ENCODE data around the gene ANKRD11.

Gene ANKRD11

DNA sequence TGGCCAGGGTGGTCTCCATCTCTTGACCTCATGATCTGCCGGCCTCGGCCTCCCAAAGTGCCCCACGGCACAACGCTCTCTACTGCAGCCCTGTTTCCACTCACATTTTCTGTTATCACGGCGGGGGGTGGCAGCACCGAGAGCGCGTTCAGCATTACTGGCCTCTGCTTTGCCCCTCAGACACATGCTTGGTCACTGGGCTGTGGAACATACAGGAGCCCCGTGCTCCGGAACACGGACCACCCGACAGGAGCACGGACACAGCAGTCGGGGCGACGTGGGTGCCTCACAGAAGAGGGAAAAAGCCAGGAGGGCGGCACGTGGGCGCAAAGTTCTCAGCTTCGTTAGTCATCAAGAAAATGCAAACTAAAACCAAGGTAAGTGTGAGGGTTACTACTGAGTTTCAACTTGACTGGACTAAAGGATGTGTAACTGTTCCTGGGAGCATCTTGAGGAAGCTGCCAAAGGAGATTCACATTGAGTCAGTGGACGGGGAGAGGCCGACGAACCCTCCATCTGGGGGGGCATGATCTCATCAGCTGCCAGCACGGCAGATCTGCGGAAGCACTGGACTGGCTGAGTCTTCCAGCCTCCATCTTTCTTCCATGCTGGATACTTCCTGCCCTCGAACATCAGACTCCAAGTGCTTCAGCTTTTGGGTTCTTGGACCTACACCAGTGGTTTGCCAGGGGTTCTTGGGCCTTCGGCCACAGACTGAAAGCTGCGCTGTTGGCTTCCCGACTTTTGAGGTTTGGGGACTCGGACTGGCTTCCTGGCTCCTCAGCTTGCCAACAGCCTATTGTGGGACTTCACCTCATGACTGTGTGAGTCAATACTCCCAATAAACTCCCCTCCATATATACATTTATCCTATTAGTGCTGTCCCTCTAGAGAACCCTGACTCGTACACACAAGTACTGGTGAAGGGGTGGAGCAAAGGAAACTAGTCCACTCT lies 166.0 kb downstream of the ANKRD11 start:
- DNase-seq, result no peak

DNA sequence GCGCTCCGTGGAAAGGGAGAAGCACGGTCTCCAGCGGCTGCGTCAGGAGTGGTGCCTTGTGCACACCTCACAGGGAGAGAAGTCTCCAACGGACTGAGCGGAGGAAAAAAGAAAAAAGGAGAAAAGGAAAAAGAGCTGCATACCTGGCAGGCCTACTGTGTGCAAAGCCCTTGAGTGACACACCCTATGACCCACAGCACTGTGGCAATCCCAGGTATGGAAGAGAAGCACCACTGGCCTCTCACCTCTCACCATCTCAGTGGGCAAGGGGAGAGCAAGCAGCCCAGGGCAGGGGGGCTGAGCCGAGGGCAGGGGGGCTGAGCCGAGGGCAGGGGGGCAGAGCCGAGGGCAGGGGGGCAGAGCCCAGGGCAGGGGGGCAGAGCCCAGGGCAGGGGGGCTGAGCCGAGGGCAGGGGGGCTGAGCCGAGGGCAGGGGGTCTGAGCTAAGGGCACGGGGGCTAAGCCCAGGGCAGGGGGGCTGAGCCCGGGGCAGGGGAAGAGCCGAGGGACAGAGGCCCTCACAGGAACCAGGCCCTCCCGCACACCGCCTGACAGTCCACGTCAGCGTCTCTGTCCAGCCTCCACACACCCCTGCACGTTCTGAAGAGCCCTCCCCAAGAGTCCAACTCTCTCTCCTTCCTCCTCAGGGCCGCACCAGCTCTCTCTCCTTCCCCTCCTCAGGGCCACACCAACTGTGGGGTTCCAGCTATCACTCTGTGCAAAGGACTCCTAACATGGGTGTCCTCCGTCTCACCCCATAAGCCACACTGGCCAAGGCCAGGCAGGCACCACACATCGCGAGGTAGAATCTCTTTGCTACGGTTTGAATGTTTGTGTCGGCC lies 167.0 kb downstream of the ANKRD11 start:
- no peak for DNase-seq

DNA sequence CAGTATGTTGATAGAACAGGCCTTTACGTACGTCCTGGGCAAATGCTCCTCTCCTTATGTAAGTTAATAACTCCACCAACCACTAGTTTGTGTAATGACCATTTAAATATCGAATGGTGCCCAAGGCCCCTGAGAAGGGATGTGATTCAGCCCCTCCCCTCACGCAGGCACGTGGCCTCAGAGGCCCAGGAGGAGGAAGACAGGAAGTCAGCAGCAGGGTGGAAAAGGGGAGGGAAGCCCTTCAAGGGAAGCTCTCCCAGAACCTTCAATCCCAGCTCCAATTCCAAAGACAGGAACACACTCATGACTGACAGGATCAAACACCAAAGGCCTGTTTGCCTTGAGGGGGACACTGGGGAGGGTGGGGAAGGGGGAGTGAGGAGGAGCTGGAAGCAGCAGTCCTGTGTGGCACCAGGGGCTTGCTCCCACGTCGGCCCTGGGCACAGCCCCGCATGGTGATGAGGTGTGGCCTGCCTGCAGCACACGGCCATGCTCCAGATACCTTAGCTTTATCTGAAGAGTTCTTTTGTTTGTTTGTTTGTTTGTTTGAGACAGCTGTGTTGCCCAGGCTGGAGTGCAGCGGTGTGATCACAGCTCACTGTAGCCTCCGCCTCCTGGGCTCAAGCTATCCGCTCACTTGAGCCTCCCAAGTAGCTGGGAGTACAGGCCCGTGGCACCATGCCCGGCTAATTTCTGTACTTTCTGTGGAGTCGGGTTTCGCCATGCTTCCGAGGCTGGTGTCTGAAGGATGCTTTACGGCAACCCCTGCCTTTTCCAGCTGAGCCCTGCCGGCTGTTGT lies 167.8 kb downstream of the ANKRD11 start:
- peak; percentile 6 for DNase-seq

DNA sequence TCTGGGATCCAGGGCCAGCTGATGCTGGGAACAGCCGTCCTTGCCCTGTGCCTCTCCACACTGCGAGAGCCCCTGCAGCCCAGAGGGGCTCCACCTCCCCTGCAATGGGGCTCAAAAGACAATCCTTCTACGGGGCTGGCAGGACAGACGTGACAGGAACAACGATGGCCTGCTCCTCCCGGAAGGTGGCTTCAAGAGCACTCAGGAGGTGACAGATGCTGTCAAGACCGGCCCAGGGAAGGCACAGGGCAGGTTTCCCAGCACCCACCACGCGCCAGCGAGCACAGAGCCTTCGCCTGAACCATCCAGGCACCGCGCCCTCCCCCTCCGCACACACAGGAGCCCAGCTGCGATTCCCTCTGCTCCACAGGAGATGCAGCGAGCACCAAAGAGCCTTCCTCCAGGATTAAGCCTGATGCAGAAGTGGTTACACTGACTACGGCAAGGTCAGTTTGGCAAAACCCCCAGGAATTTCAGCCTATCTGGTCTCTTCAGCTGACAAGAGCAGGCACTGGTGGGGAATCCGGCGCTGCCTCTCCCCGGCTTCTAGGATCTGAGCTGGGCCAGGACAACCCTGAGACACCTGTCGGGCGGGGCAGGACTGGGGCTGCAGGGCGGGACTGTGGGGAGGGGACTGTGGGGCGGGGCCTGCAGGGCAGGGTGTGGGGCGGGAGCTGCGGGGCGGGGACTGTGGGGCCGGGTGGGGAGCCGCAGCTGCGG lies 169.4 kb downstream of the ANKRD11 start:
- DNase-seq, result no peak

DNA sequence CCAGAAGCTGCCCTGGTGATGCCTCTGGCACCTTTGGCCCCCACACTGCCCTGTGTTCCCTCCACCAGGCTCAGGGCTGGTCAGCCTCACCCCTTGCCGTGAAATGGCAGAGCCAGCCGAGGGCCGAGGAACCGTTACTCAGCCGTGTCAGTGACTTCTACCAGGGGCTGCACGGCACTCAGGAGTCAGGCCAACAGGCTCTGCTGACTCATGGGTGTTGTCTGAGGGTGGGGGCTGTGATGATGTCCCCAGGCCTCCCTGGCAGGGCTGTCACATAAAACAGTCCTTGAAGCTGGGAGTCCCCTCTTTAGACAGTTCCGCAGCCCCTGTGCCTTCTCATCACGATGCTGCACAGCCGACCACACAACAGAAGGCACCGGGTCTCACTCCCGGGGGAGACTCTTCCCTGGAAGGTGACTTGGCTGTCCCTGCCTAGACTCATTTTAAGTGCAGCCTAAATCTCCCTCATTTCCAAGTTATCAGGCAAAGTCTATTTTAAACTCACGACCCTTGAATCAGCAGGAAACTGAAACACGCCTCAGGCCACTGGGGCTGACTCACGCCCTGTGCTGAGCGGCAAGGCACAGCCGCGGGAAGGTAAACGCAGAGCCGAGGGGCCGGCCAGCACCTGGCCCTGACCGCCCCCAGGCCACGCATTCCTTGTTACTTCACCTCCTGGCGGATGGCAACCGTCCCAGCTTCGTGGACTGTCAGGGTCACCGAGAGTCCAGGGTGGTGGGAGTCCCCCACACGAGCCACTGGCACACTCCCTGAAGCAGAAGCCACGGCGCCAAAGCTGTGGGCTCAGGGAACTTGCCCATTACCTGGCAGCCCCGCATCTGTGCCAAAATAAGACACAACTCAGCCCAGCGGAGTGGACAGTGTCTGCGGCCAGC lies 170.2 kb downstream of the ANKRD11 start:
- DNase-seq, result peak; percentile 33

DNA sequence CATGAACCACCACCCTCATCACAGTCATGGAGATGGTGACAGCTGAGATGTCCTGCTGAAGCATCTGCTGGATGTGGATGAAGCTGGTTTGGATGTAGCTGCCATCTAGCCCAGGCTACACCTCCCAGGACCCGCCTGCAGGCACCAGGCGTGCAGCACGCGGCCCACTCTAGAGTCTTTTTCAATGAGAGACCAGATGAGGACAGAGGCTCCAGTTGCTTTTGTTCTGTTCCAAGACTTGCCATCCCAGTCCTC lies 170.8 kb downstream of the ANKRD11 start:
- DNase-seq, result no peak

DNA sequence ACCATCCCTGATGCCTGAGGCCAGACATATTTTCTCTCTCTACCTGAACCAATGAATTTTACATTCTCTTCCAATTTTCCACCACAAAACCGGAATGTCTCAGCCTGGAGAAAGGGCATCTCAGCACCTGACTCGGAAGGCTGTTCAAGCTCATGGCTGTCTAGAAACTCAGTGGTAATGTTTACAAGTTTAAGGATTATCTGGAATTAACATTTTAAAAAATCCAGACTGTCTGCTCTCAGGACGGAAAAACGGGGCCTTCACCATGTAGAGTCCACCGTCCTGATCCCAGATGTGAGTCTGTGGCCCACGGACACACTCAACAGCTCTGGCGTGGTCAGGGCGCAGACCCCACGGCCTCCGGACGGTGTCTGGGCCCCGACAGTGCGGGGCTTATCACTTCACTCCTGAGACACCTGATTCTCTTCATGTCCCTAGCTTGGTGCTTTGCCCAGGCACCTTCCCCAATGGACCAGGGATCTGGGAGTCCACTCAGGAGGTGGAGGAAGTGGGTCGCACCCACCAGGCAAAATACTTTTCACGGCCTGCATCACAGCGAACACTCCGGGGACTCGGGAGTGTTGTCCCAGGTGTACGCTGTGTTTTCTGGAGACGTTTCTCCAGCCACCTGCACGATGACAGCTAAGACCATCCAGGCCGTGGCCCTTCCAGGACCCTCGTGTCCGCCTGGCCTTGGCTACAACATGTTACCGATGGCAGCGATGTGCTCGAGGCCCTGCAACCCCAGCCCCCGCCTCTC lies 171.3 kb downstream of the ANKRD11 start:
- DNase-seq, result no peak

DNA sequence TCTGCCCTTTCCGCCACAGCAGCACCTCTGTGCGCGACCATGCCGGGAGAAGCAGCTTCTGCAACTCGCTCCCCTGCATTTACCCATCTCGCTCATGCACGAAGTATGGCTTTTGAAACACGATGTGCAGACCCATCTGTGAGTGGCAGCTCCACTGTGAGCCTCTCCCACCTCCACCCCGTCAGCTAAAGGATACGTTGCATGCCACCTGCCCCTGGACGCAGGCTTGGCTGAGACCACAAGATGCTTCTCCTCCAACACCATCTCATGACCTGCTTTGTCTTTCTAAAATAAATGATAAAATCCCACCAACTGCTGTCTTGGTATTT lies 172.0 kb downstream of the ANKRD11 start:
- DNase-seq, result no peak

DNA sequence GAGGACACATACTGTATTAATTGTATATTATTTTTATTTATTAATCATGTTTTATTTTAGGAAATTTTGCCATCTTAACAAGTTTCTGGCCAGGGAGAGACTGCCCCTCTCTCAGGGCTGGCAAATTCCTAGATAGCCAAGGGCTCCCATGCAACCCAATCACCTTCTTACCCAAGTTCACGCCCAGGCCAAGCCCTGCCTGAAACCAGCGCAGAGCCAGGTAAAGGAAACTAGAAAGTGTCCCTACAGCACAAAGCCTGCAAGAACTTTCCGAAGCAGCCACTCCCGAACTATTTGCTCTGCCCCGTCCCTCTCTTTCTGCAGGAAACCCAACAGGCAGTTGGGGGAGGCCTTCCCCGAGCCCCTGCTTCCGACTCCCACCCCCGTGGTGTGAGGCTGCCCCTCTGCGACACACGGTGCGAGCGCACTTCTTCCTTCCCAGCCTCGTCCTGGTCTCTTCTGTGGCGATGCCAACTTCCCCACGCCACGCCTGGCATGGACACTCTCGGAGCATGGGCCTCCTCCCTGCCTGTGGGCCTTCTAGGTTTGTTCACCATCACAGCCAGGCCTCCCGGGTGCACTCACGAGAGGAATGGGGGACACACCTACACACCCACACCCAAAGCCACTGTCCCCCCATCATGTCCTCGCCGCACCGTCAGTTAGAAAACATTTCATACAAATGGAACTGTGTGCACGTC lies 172.5 kb downstream of the ANKRD11 start:
- DNase-seq, result no peak

DNA sequence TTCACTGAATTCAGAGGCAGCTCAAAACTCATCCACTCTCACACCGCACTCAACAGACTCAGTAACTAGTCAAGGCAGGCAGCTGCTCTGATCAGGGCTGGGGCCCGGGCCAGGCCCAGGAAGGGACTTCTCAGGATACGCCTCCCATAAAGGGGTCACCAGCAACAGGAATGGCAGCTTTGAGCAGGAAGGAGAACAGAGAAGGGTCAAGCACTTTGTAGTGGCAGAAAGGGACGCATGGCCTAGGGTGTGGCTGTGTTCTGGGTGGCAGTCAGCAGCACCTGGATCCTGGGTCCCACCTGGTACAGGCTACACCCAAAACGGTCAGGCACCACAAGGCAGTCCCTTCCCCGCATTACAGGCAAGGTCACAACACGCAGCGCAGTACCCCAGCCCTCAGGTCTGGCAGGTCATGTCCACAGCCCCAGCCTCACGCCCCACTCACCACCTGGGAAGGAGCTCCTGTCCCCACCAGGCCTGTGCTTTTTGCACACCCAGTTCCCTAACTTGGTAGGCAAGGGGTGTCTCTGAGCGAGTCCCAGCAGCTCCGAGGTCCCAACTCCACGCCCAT lies 173.2 kb downstream of the ANKRD11 start:
- no peak for DNase-seq

DNA sequence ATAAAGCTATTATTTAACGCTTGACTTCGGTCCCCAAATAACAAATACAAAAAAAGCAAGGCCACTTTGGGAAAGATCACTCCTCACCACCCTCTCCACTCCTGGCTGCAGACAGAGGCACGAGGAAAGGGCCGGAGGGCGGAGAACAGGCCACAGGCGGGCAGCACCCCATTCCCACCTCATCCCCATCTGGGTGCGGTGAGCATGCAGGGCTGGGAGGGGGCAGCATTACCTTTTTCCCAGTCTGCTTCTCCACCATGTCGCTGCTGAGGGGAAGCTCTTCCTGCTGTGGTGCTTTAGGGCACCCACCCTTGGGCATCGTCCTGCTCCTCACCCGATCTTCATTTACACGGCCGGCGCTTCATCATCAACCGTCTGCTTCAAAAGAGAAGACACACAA lies 173.7 kb downstream of the ANKRD11 start:
- DNase-seq, result no peak

DNA sequence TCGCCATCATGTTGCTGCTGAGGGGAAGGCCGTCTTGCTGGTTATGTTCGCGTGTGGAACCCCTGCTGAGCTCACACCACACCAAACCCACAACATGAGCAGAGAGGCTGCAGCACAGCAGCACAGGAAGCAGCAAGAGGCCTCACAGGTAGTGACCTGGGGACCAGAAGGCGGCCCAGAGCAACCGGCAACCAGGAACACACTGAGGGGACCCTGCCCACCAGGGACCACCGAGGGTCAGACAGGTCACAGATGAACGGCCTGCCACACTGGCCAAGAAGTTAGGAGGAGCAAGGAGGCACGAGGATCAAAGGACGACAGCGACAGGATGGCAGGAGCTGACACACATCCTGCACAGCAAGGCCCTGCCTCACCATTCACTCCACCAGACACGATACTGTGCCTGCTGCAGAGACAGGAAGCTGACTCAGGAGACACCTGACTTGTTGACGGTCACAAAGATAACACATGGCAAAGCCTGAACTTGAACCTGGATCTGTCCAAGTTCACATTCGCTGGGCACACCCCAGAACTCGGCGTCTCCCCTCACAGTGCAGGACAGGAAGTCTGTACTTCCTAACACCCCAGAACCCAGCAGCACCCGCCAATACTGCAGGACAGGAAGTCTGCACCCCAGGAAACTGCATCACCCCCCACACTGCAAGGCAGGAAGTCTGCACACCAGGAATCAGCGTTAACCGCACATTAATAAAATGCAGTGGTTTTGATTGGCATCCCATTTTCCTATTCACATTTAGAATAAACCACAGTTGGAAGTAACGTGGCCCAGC lies 174.4 kb downstream of the ANKRD11 start:
- no peak for DNase-seq

DNA sequence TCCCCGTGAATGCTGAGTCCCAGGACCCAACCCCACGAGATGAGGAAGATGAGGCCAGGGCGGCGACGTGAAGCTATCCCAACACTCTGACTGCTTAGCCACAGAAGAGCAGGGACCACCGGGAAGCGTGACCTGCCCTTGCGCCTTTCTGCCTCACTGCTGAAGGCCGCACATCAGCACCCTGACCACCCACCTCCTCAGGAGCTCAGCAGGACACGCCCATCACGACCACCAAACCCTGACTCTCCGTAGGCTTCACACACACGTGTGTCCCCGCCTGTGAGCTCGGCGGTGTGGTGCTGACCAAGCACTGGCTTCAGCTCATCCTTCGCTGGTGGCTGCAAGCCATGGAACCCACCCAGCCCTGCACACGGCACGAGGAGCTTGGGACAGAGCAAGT lies 175.1 kb downstream of the ANKRD11 start:
- no peak for DNase-seq

DNA sequence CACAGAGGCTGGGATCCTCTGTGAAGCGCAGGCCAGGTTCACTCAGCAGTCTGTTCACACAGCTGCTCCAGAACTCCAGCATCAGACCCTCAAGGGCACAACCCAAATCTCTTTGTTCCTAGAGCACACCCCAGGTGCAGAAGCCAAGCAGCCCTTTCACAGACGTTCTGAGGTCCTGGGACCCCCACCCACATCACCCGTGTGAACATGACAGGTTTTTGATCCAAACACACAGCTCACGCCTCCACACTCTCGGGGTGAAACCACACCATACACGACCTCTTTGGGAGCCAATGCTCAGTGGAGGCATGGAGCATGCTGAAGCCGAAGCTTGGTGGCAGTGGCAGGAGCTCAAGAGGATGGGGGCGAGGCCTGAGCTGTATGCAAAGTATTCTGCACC lies 175.5 kb downstream of the ANKRD11 start:
- no peak for DNase-seq

DNA sequence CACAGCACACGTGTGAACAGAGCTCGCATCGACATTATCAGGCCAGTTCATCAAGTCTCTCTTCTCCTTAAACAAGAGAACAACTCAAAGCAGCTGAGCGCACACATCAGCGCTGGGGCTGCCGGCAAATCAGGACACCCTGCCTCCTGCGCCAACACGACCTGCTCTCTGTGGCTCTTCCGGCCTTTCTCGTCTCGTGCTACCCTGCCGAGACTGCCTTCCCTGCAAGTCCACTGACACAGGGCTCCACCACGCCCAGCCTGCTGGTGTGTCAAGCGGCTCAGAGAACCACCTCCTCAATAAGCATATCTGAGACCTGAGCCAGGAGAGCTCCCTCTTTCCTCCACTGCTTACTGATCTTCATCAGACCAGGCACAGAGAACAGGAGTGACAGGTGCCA lies 176.0 kb downstream of the ANKRD11 start:
- no peak for DNase-seq

DNA sequence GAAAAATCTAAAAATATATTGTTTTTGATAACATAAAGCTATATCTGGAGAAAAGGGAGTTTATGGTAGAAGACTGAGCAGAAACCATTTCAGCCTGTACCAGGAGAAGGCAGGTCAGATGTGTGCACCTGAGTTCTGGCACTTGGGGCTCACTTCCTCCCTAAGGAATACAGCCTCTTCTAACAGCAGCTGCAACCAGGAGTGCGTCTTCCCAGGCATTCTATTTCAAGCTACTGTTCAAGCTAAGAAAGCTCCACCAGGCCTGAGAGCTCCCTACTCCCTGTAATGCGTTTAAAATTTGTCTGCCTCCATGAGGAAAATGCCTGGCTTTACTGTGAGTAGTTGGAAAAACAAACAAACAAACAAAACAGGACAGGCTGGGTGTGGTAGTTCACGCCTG lies 176.8 kb downstream of the ANKRD11 start:
- no peak for DNase-seq

DNA sequence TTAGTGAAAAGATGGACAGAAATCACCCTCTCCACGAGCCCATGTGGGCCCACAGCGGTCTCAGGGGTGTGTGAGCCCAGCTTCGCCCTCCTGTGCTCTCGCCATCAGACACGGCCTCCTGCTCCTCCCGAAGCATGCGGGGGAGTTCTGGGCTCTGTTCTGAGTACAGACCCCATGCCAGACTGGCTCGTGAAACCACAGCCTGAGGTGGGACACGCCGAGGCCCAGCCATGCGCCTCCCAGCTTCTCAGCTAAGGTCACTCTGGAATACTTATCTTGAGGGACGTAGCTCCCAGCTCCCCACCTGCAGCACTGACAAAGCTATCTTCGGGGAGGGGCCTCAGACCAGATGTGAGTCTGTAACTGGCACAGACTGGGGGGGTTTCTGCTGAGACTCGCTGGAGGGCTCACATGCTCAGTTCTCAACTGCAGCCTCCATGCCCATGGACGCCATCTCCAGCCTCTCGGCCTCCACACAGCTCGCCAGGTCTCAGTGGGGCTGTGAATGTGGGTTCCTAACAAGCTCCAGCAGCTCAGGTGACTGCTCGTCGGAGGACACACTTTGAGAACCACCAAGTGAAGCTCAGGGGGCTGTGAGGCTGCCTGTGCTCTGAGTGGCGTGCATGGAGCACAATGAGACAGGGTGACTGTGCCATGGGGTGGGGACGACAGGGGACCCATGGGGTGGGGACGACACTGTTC lies 177.6 kb downstream of the ANKRD11 start:
- DNase-seq, result no peak

DNA sequence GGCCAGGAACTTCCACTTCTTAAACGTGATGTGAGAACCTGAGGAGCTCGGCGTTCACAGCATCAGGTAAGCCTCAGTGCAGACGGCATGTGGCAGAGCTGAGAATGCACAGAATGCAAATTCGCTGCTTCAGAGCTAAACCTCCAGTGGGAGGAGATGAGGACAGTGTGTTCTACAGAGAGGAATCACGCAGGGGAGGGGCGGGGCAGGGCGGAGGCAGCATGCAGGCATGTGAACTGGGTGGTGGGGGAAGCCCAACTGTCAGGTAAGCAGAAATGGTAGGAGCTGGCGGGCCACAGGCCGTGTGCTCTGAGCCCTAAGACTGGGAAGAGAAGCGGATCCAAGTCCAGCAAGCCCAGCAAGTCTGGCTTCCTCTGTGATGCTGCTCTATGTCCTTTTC lies 178.2 kb downstream of the ANKRD11 start:
- DNase-seq, result no peak

DNA sequence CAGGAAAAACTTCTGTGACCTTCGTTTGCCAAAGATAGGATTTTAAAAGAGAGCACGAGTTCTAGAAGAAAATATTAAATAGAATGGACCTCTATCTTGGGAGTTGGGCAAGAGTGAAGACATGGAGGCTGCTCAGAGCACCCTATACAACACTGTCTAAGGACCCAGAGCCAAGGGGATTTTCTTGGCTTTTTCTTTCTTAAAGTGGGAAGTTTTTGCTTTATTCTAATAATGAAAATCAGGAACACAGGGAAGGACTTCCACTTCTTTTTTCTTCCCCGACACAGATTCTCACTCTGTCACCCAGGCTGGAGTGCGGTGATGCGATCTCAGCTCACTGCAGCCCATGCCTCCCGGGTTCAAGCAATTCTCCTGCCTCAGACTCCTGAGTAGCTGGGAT lies 178.7 kb downstream of the ANKRD11 start:
- DNase-seq, result no peak

All from OCI-M1 (cell line).